Activated T-cell treated with anti-CD3 and anti-CD28 coated beads, Interleukin-2, amount 50 U/mL, for 72 hours (primary cell): ENCODE data around the gene B3GAT1. TPM values are rescaled to one million over a fixed set of nuclear protein-coding genes. Genes with fewer than 3 reads are reported as not detected.

Experiments
- ATAC-seq, 2 donors: fragments of 150-1000 bp; cut with Tn5 transposase; replicated peaks in 1 of 2; 2 replicates each; pipeline ENCODE4 v1.10.0; 2021; ENCODE audit warnings: moderate library complexity in 2 of 2, mild to moderate bottlenecking in 1 of 2
- DNase-seq, 2 donors: peaks; one replicate each; pipeline ENCODE4 v3.0.0; 2021 to 2022; ENCODE audit warnings: mixed read lengths in 1 of 2
- H3K27ac Mint-ChIP-seq: one replicate; pipeline ENCODE4 v1.8.0; 2022; ENCODE audit warnings: mild to moderate bottlenecking, moderate library complexity, mixed read lengths
- H3K27me3 Mint-ChIP-seq: one replicate; pipeline ENCODE4 v1.8.0; 2022; ENCODE audit warnings: low read depth, mixed read lengths
- H3K36me3 Mint-ChIP-seq, 2 donors: one replicate each; pipeline ENCODE4 v1.8.0; 2022; ENCODE audit warnings: mixed read lengths in 2 of 2, mild to moderate bottlenecking in 1 of 2; ENCODE audit not compliant: insufficient read depth in 2 of 2
- H3K4me1 Mint-ChIP-seq: one replicate; pipeline ENCODE4 v1.8.0; 2022; ENCODE audit warnings: low read depth, mixed read lengths
- H3K4me3 Mint-ChIP-seq, 2 donors: one replicate each; pipeline ENCODE4 v1.8.0; 2022; ENCODE audit warnings: mild to moderate bottlenecking in 2 of 2, mixed read lengths in 2 of 2, moderate library complexity in 2 of 2
- H3K9me3 Mint-ChIP-seq, 2 donors: one replicate each; pipeline ENCODE4 v1.8.0; 2022; ENCODE audit warnings: mixed read lengths in 2 of 2
- total RNA-seq, 2 donors: library from RNA; stranded (reverse); gene quantifications; one replicate each; pipeline ENCODE4 v1.2.3, GENCODE V29; 2022

B3GAT1 gene
- total RNA-seq, 2 donors from 2014 or later, result 0.05 to 0.42 TPM

DNA sequence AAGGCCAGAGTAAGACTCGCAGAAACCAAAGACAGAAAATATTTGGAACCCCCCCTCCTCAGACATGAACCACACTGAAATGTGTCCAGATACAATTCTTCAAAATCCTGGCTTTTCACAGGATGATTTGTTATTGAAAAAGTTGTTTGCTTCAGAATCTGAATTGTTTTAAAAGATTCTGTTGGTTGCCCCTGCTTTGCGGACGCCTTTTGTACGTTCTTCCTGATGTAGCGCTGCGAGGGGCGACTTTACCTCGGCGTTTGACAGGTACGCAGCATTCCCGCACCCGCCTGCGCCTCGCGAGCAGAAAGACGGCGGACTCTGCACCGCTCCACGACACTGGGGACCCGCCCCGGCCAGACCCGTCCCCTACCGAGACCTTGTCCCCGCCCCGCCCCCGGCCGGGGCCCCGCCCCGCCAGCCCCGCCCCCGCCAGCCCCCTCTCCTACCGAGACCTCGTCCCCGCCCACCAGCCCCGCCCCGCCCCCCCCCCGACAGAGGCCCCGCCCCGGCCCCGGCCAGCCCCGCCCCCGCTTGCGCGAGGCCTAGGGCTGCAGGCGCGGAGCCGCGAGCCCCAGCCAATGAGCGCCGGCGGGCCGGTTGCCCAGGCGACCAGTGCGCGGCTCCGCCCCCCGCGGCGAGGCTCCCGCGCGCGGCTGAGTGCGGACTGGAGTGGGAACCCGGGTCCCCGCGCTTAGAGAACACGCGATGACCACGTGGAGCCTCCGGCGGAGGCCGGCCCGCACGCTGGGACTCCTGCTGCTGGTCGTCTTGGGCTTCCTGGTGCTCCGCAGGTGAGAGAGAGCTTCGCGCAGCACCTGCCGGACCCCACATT is 80.5 kb downstream of the B3GAT1 start, which contains the start of gene GLB1L2:
Gene GLB1L2 (plus strand): TSS at position 635 of the 835 bp plus-strand sequence. CDS start 74 bp downstream, at position 709.
- peak; percentile 95 to 96 for ATAC-seq

DNA sequence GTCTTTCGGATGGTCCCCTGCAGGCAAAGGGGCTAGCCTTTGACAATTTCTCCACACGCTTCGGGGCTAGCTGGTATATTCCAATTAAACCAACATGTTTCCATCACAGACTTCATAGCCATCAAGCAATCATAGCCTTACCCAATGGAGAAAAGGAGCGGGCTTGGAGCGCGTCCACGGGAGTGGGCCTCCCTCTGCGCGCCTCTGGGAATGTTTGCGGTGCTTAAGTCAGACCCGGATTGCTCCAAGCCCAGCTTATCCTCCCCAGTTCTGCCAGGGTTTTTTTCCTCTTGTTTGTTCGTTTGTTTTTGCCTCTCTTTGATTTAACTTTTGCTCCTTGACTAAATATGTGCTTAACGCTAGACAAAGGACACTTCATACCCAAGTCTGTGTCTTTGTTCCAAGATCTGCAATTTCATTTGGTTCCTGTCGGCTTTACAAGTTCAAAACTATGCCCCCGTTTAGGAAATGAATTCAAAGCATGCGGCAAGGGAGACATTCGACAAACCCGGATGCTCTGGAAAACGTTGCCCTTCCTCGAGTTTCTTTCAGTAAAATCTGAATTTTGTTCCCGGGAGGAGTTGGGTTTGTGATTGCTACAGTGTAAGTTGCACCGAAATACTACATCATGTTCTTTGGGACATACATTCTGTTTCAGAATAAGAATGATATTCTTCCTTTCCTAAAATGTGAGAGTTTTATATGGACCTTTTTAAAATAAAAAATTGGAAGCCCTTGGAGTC is 81.3 kb downstream of the B3GAT1 start:
- Mint-ChIP-seq H3K4me1 (peaks cover 16% of the 10 kb centered on the region), H3K27me3 (peaks cover 32% of the 10 kb centered on the region), H3K4me3 (peak overlapping the region; percentile 84 to 87), H3K9me3 (no peaks in the 10 kb centered on the region), H3K36me3 (no peaks in the 10 kb centered on the region), H3K27ac (no peak overlapping the region)
- ATAC-seq (no peak), DNase-seq (no peak)

More for the DNA sequence above, 80.5 kb downstream of the B3GAT1 start, which contains the start of gene GLB1L2:
- Mint-ChIP-seq H3K4me1 (peaks cover 16% of the 10 kb centered on the region), H3K27ac (peak within 1 kb of the TSS; percentile 61), H3K9me3 (no peaks in the 10 kb centered on the region), H3K4me3 (peak within 1 kb of the TSS; percentile 84 to 90), H3K27me3 (peaks cover 32% of the 10 kb centered on the region), H3K36me3 (no peaks in the 10 kb centered on the region)
- DNase-seq, result peak; percentile 80 to 82

Other genes with a start within 250 kb of the B3GAT1 start
- 10 to 100 TPM; 65.8 to 75.6 TPM for gene NCAPD3, start 188.3 kb downstream of the B3GAT1 start, total RNA-seq
- 10 to 100 TPM; 42.6 to 48.7 TPM for gene VPS26B, start 187.6 kb downstream of the B3GAT1 start, total RNA-seq
- 10 to 100 TPM; 70.4 to 89.0 TPM for gene THYN1, start 158.9 kb downstream of the B3GAT1 start, total RNA-seq
- 10 to 100 TPM; 21.6 to 24.0 TPM for gene ACAD8, start 158.7 kb downstream of the B3GAT1 start, total RNA-seq
- gene GLB1L3, start 135.9 kb downstream of the B3GAT1 start, total RNA-seq, result 10 to 100 TPM; 13.0 to 13.6 TPM
- gene GLB1L2, start 80.3 kb downstream of the B3GAT1 start, total RNA-seq, result 1 to 10 TPM; 1.1 to 2.4 TPM